Astrocyte of the spinal cord (primary cell): Measurements from ENCODE around the gene BRIX1.
A peak's percentile ranks its signal among the peaks of the same experiment; 100 is the strongest.
"Not testable (repeated sequence)": the region's sequence is repeated elsewhere in the genome, so short reads cannot be mapped to it uniquely, and the experiment has no call there.

Experiments used
- DNase-seq: peaks from one replicate; pipeline ENCODE4 v3.0.0; 2011; ENCODE audit warnings: low read depth, low spot score
- H3K4me3 ChIP-seq: 2 replicates; pipeline ENCODE4 v1.5.1; 2011; ENCODE audit warnings: low read depth, mild to moderate bottlenecking, low read length, moderate library complexity
- CTCF ChIP-seq: IDR thresholded peaks from 2 replicates; pipeline ENCODE4 v1.5.1; 2012; ENCODE audit warnings: low read depth, mild to moderate bottlenecking, low read length, inconsistent platforms
- in situ Hi-C: cut with HindIII; loops from 2 replicates; pipeline ENCODE4 v1.10.0; 2017; ENCODE audit warnings: low sequenced_read_pairs

Gene BRIX1

DNA sequence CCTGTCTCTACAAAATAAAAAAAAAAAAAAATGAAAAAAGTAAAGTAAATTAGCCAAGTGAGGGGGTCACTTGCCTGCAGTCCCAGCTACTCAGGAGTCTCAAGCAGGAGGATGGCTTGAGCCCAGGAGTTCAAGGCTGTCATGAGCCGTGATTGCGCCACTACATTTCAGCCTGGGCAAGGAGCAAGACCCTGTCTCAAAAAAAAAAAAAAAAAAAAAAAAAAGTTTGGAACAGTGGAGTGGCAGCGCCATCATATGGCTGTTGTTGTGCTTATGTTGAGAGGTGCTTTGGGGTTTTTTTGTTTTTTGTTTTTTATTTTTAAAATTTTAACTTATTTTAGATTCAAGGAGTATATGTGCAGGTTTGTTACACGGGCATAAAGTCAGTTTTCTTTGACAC, 3.6 kb downstream of the BRIX1 start:
- H3K4me3 ChIP-seq: no peak overlapping the region
- no peak for TF ChIP-seq CTCF
- DNase-seq: no peak
- in situ Hi-C loops: no loop called here

DNA sequence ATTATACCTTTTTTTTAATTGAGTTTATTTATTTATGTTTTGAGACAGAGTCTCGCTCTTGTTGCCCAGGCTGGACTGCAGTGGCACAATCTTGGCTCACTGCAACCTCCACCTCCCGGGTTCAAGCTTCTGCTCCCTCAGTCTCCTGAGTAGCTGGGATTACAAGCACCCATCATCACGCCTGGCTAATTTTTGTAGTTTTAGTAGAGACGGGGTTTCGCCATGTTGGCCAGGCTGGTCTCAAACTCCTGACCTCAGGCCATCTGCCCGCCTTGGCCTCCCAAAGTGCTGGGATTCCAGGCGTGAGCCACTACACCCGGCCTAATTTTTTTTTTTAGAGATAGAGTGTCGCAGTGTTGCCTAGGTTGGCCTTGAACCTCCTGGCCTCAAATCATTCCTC, 7.7 kb downstream of the BRIX1 start:
- DNase-seq, in situ Hi-C loops, H3K4me3 ChIP-seq: not testable (repeated sequence)

DNA sequence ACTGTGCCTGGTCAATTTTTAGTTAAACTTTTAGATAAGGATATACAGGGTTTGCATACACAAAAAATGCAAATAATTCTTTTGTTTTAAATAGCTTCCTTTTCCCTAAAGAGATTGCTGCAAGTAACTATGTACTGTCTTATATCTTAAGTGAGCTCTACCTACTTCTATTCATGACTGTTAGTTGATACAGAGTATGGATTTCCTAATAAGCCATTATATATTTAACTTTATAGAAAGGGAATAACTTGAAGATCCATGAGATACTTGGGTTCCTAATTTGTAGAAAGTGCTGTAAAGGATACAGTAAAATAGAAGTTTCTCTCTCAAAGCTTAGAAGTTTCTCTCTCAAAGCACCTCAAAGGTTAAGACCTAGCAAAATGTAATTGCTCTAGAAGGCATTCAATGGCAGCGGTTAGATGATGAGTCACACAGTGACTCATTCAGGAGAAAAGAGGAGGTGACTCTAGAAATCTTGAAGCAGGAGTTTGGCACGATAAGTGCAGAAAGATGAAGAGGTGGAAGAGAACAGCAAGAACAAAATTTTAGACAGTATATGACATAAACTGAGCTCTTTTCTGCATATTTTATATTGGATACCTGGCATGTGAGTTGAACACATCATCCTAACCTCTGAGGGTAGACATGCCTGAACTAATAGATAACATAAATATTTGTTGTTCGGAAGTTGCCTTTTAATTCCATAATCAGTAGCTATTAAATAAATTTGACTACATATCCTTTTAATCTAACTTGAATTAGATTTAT, 8.4 kb downstream of the BRIX1 start:
- DNase-seq: peak; percentile 94
- TF ChIP-seq CTCF: no peak
- in situ Hi-C loops: no loop called here
- H3K4me3 ChIP-seq: no peak overlapping the region

- in situ Hi-C loops: no loop called here
- TF ChIP-seq CTCF: no peak
- H3K4me3 ChIP-seq: no peak overlapping the region
- DNase-seq: no peak
Observed at GRCh38 chr5:34924462-34924765, 8.9 kb downstream of the BRIX1 start.

- TF ChIP-seq CTCF: no peak
- no peak for DNase-seq
- in situ Hi-C loops: no loop called here
- H3K4me3 ChIP-seq: no peak overlapping the region
Observed at GRCh38 chr5:34926318-34926888, 10.9 kb downstream of the BRIX1 start.

DNA sequence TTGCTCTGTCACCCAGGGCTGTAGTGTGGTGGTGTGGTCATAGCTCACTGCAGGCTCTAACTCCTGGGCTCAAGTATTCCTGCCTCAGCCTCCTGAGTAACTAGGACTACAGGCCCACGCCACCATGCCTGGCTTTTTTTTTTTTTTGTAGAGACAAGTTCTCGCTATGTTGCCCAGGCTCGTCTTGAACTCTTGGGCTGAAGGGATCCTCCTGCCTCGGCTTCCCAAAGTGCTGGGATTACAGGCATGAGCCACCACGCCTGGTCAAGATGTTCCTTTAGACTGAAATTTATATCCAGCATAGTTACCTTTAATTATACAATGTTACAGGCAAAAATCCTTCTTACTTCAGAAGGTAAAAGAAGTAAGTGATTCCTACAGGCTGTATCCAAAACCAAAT, 12.3 kb downstream of the BRIX1 start:
- in situ Hi-C loops: no loop called here
- no peak for DNase-seq
- no peak overlapping the region for H3K4me3 ChIP-seq
- no peak for TF ChIP-seq CTCF

DNA sequence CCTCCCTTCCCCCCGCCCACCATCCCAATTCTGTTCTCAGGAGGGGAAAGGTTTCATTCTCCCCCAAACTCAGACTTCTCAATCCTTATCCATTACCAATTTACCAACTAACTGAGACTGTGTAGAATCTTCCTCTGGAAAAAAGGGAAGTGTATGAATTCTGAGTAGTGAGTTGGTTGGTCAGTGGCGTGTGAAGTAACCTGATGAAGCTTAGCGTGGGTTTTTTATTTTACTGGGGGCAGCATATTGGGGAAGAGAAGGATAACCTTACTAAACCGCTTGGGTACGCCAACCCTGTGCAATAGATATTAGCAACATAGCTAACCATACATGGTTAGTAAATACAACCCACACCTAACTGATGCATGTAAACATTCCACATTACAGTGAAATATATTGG, 12.8 kb downstream of the BRIX1 start:
- TF ChIP-seq CTCF: no peak
- H3K4me3 ChIP-seq: no peak overlapping the region
- in situ Hi-C loops: no loop called here
- no peak for DNase-seq
